Forelimb muscle (tissue), 1 donor: ENCODE measurements around the gene COX8C. TPM values are rescaled to one million over a fixed set of nuclear protein-coding genes. Genes with fewer than 3 reads are reported as not detected.

ENCODE experiments used
- DNase-seq: peaks from one replicate; pipeline ENCODE4 v3.0.0-alpha.2; 2013; ENCODE audit warnings: low read depth
- polyA plus RNA-seq: library from polyadenylated mRNA; unstranded; fragments of 120-200 nt; gene quantifications from one replicate; pipeline ENCODE4 v1.2.1, GENCODE V29; 2013; ENCODE audit not compliant: insufficient read length

COX8C gene, protein sequence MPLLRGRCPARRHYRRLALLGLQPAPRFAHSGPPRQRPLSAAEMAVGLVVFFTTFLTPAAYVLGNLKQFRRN
- 0.44 TPM for polyA plus RNA-seq

GRCh38 chr14:93346926-93347721, at the start of gene COX8C:
COX8C (plus strand) TSS chr14:93347182; CDS start chr14:93347269, 87 bp downstream.
- DNase-seq, result no peak

GRCh38 chr14:93299416-93299815, 47.6 kb upstream of the COX8C start:
- no peak for DNase-seq

GRCh38 chr14:93299866-93300265, 47.1 kb upstream of the COX8C start:
- DNase-seq, result no peak

DNA sequence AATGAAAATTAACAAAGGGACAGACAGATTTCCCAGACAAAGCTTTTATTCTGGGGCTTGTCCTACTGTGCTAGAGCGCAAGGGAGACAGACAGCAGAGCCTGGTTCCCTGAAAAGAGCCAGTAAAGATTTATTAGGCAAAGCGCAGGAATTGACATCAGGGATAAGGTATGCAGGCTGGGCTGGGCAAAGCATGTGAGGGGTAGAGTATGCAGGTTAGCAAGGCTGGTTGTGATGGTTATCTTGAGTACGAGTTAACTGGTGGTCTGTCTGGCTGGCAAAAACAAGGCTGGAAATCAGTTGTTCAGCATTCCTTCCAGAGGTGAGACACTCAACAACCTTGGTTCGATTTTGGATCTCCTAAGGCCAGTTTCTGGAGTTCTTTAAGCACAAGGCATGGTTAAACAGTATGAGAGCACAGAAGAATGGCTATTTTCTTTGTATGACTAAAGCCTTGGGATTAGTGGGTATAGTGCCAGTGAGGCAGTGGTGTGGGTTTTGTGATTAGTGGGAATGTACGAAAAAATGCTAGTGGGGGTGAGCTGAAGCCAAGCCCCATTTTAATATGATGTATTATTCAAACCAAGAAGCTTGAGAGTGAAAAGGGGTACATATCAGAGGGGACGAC, 45.0 kb upstream of the COX8C start:
- no peak for DNase-seq

DNA sequence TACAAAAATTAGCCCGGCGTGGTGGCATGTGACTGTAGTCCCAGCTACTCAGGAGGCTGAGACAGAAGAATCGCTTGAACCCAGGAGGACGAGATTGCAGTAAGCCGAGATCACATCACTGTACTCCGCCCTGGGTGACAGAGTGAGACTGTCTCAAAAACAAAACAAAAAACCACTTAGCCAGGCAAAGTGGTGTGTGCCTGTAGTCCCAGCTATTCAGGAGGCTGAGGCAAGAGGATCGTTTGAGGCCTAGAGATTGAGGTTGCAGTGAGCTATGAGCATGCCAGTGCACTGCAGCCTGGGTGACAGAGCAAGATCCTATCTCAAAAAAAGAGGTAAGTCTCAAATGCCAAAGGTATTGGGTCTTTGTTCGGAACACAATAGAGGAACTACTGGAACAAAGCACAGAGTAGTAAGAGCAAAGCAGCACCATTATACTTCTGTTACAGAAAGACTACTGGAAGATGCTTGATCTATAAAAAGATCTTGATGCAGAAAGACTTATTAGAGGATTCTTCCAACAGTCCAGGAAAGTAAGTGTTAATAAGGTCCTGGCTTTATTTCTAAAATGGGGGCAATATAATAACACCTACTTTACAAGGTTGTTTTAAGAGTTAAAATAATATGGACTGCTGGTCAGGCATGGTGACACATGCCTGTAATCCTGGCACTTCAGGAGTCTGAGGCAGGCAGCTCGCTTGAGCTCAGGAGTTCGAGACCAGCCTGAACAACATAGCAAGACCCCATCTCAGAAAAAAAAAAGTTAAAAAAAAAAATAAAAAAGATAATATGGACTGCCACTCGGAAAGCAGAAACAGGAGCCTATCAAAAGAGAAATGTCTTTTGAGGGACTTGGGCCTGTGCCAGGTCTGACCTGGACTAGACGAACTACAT, 44.0 kb upstream of the COX8C start:
- no peak for DNase-seq

- no peak for DNase-seq
These were observed 43.3 kb upstream of the COX8C start for GRCh38 chr14:93303659-93304058.

- DNase-seq, result no peak
These were observed 42.2 kb upstream of the COX8C start for GRCh38 chr14:93304771-93305170.

DNA sequence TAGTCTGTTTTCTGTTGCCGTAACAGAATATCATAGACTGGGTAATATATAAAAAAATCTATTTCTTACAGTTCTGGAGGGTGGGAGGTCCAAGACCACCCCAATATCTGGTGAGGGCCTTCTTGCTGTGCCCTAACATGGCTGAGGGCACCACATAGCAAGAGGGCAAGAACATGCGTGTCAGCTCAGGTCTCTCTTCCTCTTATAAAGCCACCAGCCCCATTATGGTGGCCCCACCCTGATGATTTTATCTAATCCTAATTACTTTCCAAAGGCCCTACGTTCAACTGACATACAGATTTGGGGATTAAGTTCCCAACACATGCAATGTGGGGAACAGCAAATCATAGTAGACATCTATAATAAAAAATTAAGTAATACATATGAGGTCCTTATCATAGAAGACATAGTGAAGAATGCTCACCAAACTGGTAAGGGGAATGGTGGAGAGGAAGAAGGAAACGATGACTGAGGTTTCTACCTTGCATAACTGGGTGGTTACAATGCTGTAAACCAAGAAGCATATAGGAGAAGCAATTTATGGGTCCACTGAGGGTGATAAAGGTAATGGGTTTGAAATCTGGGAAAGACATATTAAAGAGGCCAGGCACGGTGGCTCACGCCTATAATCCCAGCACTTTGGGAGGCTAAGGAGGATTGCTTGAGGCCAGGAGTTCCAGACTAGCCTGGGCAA, 41.1 kb upstream of the COX8C start:
- no peak for DNase-seq

- no peak for DNase-seq
These were observed 40.2 kb upstream of the COX8C start for GRCh38 chr14:93306812-93307211.

DNA sequence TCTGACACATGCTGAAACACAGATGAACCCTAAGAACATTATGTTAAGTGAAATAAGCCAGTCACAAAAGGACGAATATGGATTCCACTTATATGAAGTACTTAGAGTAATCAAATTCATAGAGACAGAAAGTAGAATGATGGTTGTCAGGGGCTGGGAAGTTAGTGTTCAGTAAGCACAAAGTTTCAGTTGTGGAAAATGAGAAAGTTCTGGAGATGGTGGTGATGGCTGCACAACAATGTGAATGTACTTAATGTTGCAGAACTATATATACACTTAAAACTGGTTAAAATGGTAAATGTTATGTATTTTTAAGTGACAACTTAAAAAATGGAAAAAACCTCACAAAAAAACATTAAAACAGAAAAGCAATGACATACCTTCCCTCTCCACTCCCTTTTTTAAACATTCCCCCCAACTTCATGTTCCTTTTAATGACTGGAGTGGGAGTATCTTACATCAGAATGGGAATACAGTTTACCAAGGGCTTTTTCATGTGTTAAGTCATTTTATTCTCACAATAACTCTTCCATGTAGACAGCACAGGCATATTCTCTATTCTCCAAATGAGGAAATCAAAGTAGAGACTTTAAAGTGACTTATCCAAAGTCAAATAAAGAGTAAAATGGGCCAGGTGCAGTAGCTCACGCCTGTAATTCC, 38.2 kb upstream of the COX8C start:
- no peak for DNase-seq

DNA sequence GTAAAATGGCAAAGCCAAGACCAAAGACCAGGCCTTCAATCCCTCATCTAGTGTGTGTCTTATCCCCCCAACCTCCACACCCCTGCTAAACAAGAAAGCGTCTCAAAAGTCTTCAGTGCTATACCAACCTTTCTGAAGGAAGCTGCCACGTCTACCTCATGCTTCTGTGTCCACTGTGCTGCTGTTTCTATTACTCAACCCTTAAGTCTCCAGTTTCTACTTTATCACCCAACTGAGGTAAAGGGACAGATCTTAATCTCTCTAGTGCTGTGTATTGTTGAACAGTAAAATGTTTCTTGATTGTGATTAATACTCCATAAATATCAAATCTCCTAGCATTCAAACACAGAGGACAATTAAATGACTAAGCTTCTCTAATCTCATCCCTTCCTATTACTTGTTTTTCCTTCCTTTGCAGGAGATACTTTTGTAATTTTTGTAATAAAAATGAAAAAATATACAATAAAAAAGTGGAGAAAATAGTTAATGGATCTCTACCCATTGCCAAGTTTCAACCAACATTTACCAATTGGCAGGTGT, 37.5 kb upstream of the COX8C start:
- DNase-seq, result no peak

DNA sequence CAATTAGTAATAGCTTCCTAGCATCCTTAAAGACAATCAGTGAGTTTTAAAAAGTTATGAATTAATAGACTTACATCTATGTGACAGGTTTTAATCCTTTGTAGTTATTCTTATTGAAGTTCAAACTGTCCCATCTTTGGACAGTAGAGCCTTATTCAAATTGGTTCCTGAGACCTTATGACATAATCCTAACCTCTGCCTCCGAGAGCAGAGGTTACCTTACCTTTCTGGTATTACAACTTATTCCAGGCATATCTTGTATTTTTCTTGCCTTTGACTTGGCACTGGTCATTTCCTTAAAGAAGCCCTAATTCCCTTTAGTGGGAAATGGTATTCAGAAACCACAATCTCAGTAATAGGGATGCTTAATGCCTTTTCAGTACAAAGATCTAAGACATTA, 35.9 kb upstream of the COX8C start:
- DNase-seq, result no peak

DNA sequence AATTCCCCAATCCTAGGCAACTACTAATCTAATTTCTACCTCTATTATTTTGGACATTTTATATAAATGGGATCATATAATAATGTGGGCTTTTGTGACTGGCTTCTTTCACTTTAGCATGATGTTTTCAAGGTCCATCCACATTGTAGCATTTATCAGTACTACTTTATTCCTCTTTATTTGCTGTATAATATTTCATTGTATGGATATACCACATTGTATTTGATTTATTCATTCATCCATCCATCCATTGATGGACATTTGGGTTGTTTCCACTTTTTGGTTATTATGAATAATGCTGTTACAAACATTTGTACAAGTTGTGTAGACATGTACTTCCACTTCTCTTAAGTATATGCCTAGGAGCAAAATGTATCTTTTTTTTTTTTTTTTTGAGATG, 31.4 kb upstream of the COX8C start:
- no peak for DNase-seq

DNA sequence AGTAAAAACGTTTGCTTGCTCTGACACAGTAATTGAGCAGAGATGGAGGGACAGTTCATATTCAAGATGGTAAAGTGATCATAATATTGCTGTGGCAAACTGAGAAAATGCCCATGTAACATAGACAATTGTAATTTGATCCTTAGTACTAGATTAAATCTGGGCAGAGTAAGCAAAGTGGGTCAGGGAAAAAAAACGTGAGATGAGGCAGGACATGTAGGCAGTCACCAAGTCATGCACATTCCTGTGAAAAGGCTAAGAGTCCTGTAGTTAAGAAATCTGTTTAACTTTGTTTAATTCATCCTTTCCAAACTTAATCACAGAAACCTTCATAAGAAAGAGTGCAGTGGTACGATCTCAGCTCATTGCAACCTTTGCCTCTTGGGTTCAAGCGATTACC, 30.3 kb upstream of the COX8C start:
- no peak for DNase-seq

- no peak for DNase-seq
These were observed 29.6 kb upstream of the COX8C start for GRCh38 chr14:93317210-93317874.

- DNase-seq, result no peak
These were observed 28.8 kb upstream of the COX8C start for GRCh38 chr14:93317875-93318807.

- DNase-seq, result no peak
These were observed 28.1 kb upstream of the COX8C start for GRCh38 chr14:93318927-93319326.

DNA sequence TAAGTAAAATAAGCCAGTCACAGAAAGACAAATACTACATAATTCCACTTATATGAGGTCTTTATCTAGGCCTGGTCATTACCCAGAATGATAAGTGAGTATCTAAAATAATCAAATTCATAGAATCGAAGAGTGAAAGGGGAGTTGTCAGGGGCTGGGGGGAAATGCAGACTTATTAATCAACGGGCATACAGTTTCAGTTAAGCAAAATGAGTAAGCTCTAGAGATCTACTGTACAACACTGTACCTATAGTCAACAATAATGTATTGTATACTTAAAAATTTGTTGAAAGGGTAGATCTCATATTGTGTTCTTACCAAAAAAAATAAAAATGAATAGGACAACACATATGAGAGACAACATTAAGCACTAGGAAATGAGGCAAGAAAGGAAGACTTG, 27.5 kb upstream of the COX8C start:
- no peak for DNase-seq

DNA sequence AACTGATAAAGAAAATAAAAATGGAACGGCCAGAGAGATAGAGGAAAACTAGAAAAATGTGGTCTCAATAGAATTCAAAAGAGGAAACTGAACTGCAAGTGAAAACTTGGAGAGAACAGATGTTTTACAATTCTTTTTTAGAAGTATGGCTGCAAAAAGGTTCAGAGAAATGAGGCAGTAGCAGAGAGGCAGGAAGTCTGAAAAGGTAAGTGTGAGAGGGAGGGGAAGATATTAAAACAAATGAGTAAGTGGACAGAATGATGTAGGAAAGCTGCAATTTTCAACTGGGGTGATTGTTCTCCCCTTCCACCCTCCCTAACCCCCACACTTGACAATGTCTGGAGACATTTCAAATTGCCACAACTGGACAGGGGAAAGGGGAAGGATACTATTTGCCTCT, 27.0 kb upstream of the COX8C start:
- no peak for DNase-seq
